Cortex of kidney (tissue), 1 donor: ENCODE measurements around the gene SLC30A4.

Source experiments
- DNase-seq: peaks from one replicate; lab custom pipeline; 2025; lab: John Stamatoyannopoulos, UW

Gene SLC30A4

GRCh38 chr15:45449916-45450867, 72.4 kb downstream of the SLC30A4 start:
- no peak for DNase-seq

GRCh38 chr15:45449395-45449794, 73.2 kb downstream of the SLC30A4 start:
- DNase-seq = no peak

GRCh38 chr15:45448066-45448915, 74.3 kb downstream of the SLC30A4 start:
- no peak for DNase-seq

- DNase-seq = no peak
These were observed 78.9 kb downstream of the SLC30A4 start for GRCh38 chr15:45443645-45444044.

- DNase-seq = no peak
These were observed 79.9 kb downstream of the SLC30A4 start for GRCh38 chr15:45442507-45443135.

- no peak for DNase-seq
These were observed 80.9 kb downstream of the SLC30A4 start for GRCh38 chr15:45441686-45442085.

GRCh38 chr15:45441036-45441435, 81.5 kb downstream of the SLC30A4 start:
- DNase-seq = no peak

- no peak for DNase-seq
These were observed 82.9 kb downstream of the SLC30A4 start for GRCh38 chr15:45439521-45440260.

GRCh38 chr15:45435124-45435903, 87.2 kb downstream of the SLC30A4 start:
- DNase-seq = no peak

GRCh38 chr15:45434078-45434567, 88.4 kb downstream of the SLC30A4 start:
- no peak for DNase-seq

- no peak for DNase-seq
These were observed 91.0 kb downstream of the SLC30A4 start for GRCh38 chr15:45431511-45431910.

- no peak for DNase-seq
These were observed 92.4 kb downstream of the SLC30A4 start for GRCh38 chr15:45429941-45430792.
